ENCODE results near the gene C1orf116. TPM values are rescaled to one million over a fixed set of nuclear protein-coding genes. Genes with fewer than 3 reads are reported as not detected.
A peak's percentile ranks its signal among the peaks of the same experiment; 100 is the strongest.

Gene C1orf116
- total RNA-seq, 4 donors from 2014 or later = 40.6 to 95.8 (median 77.6) TPM

- H3K4me3 ChIP-seq = no peak overlapping the region
- H3K36me3 ChIP-seq = peaks cover 44% of the 10 kb centered on the region
- 54% methylated on average over 4 of the region's 4 CpGs for WGBS
- TF ChIP-seq EP300 (IDR thresholded peaks at IDR 0.05) = no peak
- TF ChIP-seq CTCF (IDR thresholded peaks at IDR 0.05) = no peak
- TF ChIP-seq POLR2A (IDR thresholded peaks at IDR 0.05) = no peak
- no peak for TF ChIP-seq POLR2AphosphoS5 (IDR thresholded peaks at IDR 0.05)
- DNase-seq (ENCODE audit: low spot score in 2 of 2) = no peak
- no peaks in the 10 kb centered on the region for H3K9me3 ChIP-seq
- peaks cover 21% of the 10 kb centered on the region for H3K4me1 ChIP-seq
- no peaks in the 10 kb centered on the region for H3K27me3 ChIP-seq
- peak overlapping the region; percentile 5 for H3K27ac ChIP-seq
Measured at GRCh38 chr1:207073906-207074820, 41.6 kb upstream of the C1orf116 start.

GRCh38 chr1:207072233-207072632 lies 39.7 kb upstream of the C1orf116 start:
- peaks cover 64% of the 10 kb centered on the region for H3K36me3 ChIP-seq
- TF ChIP-seq EP300 (IDR thresholded peaks at IDR 0.05) = no peak
- TF ChIP-seq POLR2A (IDR thresholded peaks at IDR 0.05) = no peak
- no peak for TF ChIP-seq POLR2AphosphoS5 (IDR thresholded peaks at IDR 0.05)
- TF ChIP-seq CTCF (IDR thresholded peaks at IDR 0.05) = no peak
- WGBS = 90% methylated on average over 5 of the region's 8 CpGs
- no peak overlapping the region for H3K4me3 ChIP-seq
- H3K4me1 ChIP-seq = peaks cover 13% of the 10 kb centered on the region
- no peak for DNase-seq (ENCODE audit: low spot score in 2 of 2)
- no peaks in the 10 kb centered on the region for H3K27me3 ChIP-seq
- H3K9me3 ChIP-seq = no peaks in the 10 kb centered on the region
- no peak overlapping the region for H3K27ac ChIP-seq

DNA sequence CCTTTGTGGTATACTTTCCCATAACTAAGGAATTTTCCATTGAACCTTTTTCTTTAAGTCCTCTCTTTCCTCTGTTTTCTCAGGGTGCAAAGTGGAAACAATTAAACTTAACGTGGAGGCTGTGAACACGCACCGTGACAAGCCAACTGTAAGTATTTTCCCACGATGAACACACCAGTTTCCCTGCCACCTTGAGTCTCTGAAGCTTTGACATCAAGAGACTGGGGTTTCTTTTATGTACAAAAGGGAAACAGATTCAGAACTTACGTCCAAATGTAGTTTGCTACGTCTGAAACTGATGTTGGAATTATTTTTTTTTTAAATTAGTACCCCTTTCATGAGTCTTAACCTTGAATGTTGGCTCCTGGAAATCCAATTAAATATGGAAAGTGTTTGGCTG lies 38.9 kb upstream of the C1orf116 start:
- H3K27ac ChIP-seq = no peak overlapping the region
- DNase-seq (ENCODE audit: low spot score in 2 of 2) = no peak
- H3K4me1 ChIP-seq = peaks cover 12% of the 10 kb centered on the region
- no peaks in the 10 kb centered on the region for H3K9me3 ChIP-seq
- H3K27me3 ChIP-seq = no peaks in the 10 kb centered on the region
- no peak overlapping the region for H3K4me3 ChIP-seq
- peaks cover 72% of the 10 kb centered on the region for H3K36me3 ChIP-seq
- no peak for TF ChIP-seq POLR2A (IDR thresholded peaks at IDR 0.05)
- TF ChIP-seq POLR2AphosphoS5 (IDR thresholded peaks at IDR 0.05) = no peak
- TF ChIP-seq CTCF (IDR thresholded peaks at IDR 0.05) = no peak
- TF ChIP-seq EP300 (IDR thresholded peaks at IDR 0.05) = no peak
- 88% methylated on average over 6 of the region's 6 CpGs for WGBS

- Histone ChIP-seq H3K4me3 (no peak overlapping the region), H3K27ac (no peak overlapping the region)
- 81% methylated on average over 4 of the region's 4 CpGs for WGBS
Measured at GRCh38 chr1:207070811-207071210, 38.3 kb upstream of the C1orf116 start.

More at GRCh38 chr1:207070811-207071210, 38.3 kb upstream of the C1orf116 start:
- Histone ChIP-seq H3K36me3 (peaks cover 74% of the 10 kb centered on the region), H3K27me3 (no peaks in the 10 kb centered on the region), H3K4me1 (peaks cover 10% of the 10 kb centered on the region), H3K9me3 (no peaks in the 10 kb centered on the region)
- TF ChIP-seq EP300 (IDR thresholded peaks at IDR 0.05) (no peak), POLR2A (IDR thresholded peaks at IDR 0.05) (no peak), CTCF (IDR thresholded peaks at IDR 0.05) (no peak), POLR2AphosphoS5 (IDR thresholded peaks at IDR 0.05) (no peak)
- DNase-seq (ENCODE audit: low spot score in 2 of 2) = no peak

All from suprapubic skin (tissue), 4 donors.